Urinary bladder (tissue), 4 donors: ENCODE results near the gene GLIPR2. TPM values are rescaled to one million over a fixed set of nuclear protein-coding genes. Genes with fewer than 3 reads are reported as not detected.

Source experiments
- DNase-seq: peaks from one replicate; pipeline ENCODE4 v3.0.0-alpha.2; 2015; ENCODE audit errors: extremely low spot score
- H3K27ac ChIP-seq: one replicate; pipeline ENCODE4 v1.5.1; 2013; ENCODE audit warnings: low read depth, mild to moderate bottlenecking, moderate library complexity
- H3K36me3 ChIP-seq: one replicate; pipeline ENCODE4 v1.6.1; 2013; ENCODE audit warnings: mild to moderate bottlenecking, moderate library complexity; ENCODE audit not compliant: insufficient read depth
- H3K4me1 ChIP-seq: one replicate; pipeline ENCODE4 v1.6.1; 2013; ENCODE audit warnings: mild to moderate bottlenecking, moderate library complexity; ENCODE audit not compliant: insufficient read depth
- H3K4me3 ChIP-seq: one replicate; pipeline ENCODE4 v1.5.1; 2013; ENCODE audit warnings: low read depth, low read length
- WGBS: extraction: QIAGEN DNeasy Blood & Tissue Kit; methylation state at CpG from one replicate; pipeline ENCODE4 v1.1.7; 2013; 5-methylcytosine and 5-hydroxymethylcytosine counted together
- polyA plus RNA-seq: library from polyadenylated mRNA; stranded (reverse); fragments of 200-250 nt; gene quantifications from one replicate; pipeline ENCODE4 v1.2.3, GENCODE V29; 2013
- total RNA-seq: library from RNA; depleted of rRNA; stranded (reverse); fragments of >200 nt; gene quantifications from one replicate; pipeline ENCODE4 v1.2.3, GENCODE V29; 2014
- donor health status: healthy with polysubstance abuse.
- donor health status: healthy.

The GLIPR2 gene
- total and polyA plus RNA-seq, 2 donors = 54.9 to 74.7 TPM

DNA sequence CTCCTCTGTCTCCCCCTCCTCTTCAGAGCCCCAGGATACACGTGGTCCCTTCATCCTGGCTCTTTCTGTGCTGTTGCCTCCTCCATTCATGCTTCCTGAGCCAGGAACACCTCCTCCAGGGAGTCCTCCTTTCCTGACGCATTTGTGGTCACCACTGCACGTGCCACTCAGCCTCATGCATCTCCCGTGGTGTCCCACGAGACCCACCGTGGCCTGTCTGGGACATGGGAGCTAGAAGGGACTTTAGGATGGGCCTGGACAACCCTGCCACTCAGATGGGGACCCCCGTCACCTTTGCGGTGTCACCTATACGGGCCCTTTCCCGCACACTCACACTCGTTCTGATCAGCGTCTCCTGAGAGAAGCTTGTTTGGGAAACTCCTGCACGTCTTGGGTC, 6.7 kb downstream of the GLIPR2 start:
- Histone ChIP-seq H3K36me3 (no peaks in the 10 kb centered on the region), H3K27ac (peak overlapping the region; percentile 34), H3K4me1 (no peaks in the 10 kb centered on the region), H3K4me3 (no peak overlapping the region)
- WGBS = 72% methylated on average over 13 of the region's 13 CpGs
- no peak for DNase-seq

DNA sequence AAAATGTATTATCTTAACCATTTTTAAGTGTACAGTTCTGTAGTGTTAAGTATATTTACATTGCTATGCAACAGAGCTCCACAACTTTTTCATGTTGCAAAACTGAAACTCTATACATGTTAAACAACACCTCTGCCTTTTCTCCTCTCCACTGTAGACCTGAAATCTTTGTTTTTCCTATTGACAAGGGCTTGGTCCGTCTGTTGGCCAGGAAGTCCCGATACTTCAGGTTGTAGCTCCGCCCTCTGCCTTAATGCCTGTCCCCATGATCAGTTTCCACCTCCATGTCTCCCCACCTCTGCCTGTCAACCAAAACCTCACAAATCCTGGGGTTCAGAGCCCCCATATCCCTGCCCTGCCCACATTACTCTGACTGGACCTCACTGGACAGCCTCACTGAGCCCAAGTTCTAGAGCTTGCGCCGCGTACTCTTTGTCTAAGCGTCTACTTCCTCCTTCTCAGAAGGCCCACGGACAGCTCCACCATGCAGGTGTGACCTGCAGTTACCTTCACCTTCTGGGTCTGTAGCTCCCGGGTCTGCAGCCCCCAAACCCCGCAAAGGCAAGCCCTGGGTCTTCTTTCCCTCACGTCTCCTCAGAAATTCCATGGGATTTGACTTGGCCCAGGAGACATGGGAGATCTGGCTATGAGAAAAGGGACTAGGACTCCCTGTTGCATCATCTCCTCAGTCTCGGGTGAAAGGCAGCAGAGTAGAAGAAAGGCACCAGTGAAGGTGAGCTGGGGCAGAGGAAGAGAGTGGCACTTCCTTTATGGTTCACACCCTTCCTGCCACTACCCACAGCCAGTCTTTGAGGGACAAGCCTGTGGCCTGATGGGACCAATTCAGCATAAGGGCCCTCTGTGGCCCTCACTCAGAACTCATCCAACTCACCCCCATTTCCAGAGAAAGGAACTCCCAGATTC, 8.0 kb downstream of the GLIPR2 start:
- 85% methylated on average over 12 of the region's 12 CpGs for WGBS
- Histone ChIP-seq H3K27ac (no peak overlapping the region), H3K4me3 (no peak overlapping the region), H3K36me3 (no peaks in the 10 kb centered on the region), H3K4me1 (no peaks in the 10 kb centered on the region)
- DNase-seq = no peak

DNA sequence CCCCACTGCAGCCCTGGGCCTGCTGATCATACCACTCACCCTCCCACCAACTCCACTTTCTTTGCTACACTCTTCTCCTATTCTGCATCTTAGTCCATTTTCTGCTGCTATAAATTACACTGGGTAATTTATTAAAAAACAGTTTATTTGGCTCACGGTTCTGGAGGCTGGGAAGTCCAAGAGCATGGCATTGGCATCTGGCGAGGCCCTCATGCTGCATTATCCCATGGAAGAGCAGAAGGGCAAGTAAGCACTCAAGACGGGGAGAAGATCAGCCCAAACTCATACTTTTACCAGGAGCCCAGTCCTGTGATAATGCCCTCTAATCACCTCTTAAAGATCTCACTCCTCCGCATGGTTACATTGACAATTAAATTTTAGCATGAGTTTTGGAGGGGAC, 9.4 kb downstream of the GLIPR2 start:
- no peak overlapping the region for H3K27ac ChIP-seq

DNA sequence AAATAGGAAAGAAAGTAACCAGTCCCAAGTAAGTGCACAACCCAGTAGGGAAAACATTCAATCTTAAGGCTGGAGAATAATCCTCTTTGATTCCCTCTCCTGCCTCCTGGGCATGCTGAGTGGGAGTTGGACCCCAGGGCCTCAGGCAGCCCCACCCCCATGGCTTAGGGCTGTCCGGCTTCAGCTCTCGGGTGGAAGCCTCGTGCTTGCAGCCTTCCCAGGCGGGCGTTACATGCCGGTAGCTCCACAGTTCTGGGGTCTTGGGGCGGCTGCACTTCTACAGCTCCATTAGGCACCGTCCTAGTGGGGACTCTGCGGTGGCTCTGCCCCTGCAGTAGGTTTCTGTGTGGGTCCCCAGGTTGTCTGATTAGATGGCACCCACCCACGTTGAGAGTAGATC, 10.1 kb downstream of the GLIPR2 start:
- 76% methylated on average over 10 of the region's 10 CpGs for WGBS
- no peaks in the 10 kb centered on the region for H3K4me1 ChIP-seq
- H3K36me3 ChIP-seq = no peaks in the 10 kb centered on the region
- DNase-seq = no peak
- no peak overlapping the region for H3K4me3 ChIP-seq
- H3K27ac ChIP-seq = no peak overlapping the region

More for the DNA sequence above, 9.4 kb downstream of the GLIPR2 start:
- DNase-seq = no peak
- no peak overlapping the region for H3K4me3 ChIP-seq
- 95% methylated on average over 4 of the region's 4 CpGs for WGBS
- no peaks in the 10 kb centered on the region for H3K4me1 ChIP-seq
- no peaks in the 10 kb centered on the region for H3K36me3 ChIP-seq

DNA sequence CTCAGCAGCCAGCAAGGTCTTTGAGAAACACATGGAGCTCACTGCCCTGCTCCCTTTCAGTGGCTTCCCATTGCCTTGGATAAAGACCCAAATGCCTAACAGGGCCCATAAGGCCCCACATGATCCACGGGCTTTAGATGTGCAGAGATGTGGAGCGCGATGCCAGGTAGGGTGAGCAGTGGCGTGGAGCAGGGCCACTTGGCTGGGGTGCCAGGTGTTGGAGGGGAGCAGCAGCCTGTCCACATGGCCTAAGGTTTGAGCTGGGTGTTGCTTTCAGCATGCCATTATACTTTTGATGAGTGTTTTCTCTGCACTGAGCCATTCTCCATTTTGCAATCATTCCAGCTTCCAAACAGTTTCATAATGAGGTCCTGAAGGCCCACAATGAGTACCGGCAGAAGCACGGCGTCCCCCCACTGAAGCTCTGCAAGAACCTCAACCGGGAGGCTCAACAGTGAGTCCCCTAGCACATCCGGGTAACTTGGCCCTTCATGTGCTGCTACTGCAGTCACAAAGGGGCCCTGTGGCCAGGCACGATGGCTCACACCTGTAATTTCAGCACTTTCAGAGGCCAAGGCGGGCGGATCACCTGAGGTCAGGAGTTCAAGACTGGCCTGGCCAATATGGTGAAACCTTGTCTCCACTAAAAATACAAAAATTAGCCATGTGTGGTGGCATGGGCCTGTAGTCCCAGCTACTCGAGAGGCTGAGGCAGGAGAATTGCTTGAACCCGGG, 11.1 kb downstream of the GLIPR2 start:
- no peak for DNase-seq
- H3K27ac ChIP-seq = no peak overlapping the region
- 85% methylated on average over 14 of the region's 14 CpGs for WGBS

DNA sequence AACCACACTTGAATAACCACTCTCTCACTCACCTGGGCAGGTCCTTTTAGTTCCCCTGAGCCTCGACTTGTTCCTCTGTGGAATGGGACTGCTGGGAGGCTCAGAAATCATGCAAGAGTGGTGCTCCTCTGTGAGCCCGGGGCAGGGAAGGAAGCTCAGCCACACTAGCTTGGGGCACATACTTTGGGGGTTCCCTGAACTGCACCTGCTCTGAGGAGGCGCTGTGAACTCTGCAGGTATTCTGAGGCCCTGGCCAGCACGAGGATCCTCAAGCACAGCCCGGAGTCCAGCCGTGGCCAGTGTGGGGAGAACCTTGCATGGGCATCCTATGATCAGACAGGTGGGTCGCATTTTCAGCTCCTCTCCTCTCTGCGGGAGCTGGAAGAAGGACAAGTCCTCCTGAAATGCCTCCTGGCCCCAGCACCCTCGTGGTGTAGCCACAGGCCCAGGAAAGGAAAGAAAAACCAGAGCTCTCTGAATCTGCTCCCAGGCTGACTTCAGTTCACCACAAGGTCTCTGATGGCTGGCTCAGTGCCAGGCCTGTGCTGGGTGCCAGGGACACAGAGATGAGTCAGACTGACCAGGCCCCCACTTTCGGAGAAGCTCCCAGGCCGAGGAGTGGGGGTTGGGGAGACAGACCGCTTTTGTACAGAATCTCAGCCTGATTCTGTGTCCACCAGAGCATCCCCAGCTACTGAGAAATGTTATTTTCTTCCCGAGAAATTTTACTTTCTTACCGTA, 11.9 kb downstream of the GLIPR2 start:
- Histone ChIP-seq H3K4me3 (no peak overlapping the region), H3K27ac (peak overlapping the region; percentile 13), H3K4me1 (no peaks in the 10 kb centered on the region), H3K36me3 (no peaks in the 10 kb centered on the region)
- DNase-seq = peak; percentile 75
- WGBS = 28% methylated on average over 14 of the region's 14 CpGs

More for the DNA sequence above, 11.1 kb downstream of the GLIPR2 start:
- Histone ChIP-seq H3K36me3 (no peaks in the 10 kb centered on the region), H3K4me1 (no peaks in the 10 kb centered on the region), H3K4me3 (no peak overlapping the region)

DNA sequence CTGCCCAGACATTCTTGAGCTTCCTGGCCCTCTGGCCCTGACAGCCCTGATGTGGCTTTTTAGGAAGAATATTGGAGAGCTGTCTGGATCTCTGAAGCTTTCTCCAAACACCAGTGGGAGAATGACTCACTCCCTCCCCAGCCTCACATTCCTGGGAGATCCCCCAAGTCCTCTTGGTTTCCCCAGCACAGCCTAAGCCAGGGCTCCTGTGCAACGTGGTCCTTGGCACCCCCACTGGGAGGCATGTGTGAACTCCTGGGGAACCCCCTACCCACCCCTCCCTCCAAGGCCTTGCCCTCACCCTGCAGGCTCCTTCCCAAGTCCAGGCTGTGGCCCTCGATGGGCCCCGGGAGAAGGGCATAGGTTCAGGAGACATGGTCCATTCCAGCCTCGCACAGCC, 12.7 kb downstream of the GLIPR2 start:
- DNase-seq = no peak
- Histone ChIP-seq H3K36me3 (no peaks in the 10 kb centered on the region), H3K4me3 (no peak overlapping the region), H3K4me1 (no peaks in the 10 kb centered on the region), H3K27ac (no peak overlapping the region)
- 39% methylated on average over 4 of the region's 4 CpGs for WGBS

DNA sequence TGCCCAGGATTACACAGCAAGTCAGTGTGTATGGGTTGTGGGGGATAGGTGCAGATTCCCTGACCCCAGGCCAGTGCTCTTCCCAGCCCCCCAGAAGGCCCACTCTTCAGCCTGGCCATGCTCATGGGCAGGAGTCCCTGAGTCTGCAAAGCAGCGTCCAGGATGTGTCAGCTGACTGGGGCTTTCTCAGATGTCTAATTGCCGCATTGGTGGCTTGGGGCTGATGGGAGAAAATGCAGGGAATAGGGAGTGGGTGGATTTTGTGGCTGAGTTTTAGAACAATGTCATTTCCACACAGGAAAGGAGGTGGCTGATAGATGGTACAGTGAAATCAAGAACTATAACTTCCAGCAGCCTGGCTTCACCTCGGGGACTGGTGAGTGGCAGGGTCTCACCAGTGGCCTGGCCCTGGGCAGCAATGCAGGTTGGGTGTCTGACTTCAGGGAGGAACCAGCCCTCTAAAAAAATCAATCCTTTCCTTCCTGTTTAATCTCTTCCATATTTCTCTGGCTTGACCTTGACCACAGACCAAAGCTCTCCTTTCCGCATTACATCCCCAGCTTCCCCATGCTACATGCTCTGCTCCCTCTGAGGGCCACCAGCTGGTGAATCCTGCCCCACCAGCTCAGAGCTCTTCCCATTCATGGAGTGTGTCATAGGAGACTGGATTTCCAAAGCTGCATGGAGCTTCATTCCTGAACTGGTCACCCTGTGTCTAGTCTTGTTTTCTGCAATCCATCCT, 14.2 kb downstream of the GLIPR2 start:
- no peak for DNase-seq
- H3K4me3 ChIP-seq = no peak overlapping the region
- H3K4me1 ChIP-seq = no peaks in the 10 kb centered on the region
- H3K27ac ChIP-seq = no peak overlapping the region
- H3K36me3 ChIP-seq = no peaks in the 10 kb centered on the region
- WGBS = 61% methylated on average over 4 of the region's 4 CpGs

DNA sequence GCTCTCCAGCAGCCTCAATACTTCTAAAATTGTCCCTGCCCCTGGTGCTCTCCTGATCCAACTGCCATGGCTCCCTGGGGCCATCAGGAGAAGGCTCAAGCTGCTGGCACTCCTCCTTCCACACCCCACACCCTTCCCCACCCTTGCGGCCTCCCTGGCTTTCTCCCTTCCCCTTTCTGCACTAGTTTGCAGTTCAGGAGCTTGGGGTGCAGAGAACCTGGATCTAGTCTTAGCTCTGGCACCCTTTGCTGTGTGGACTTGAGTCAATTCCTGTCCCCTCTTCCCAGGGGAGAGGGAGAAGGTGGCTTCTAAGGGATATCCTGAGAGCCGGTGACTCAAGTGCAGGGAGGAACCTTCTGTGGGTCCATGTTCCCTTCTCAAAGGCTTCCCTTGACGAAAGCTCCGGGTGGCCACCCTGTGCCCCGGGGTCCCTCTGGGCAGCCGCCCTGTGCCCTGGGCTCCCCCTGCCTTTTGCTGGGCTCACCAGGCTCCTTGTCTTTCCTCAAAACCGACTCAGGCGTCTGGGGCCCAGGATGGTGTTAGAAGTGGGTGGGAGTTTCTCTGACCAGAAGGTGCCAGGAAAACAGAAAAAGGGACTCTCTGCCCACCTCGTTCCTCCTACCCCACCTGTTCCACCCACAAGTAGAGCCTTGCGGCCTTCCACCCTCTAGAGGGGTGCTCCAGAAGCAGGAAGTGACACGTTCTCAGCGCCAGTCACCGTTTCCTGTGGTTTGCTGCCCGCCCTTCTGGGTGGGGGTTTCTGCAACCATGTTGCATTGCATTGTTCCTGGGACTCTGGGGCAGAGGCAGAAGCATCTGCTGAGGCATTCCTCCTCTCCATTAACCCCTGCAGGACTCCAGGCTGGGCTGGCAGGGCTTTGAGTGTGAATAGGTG, 15.0 kb downstream of the GLIPR2 start:
- 79% methylated on average over 14 of the region's 14 CpGs for WGBS
- Histone ChIP-seq H3K27ac (no peak overlapping the region), H3K4me1 (no peaks in the 10 kb centered on the region), H3K4me3 (no peak overlapping the region), H3K36me3 (no peaks in the 10 kb centered on the region)
- DNase-seq = no peak

DNA sequence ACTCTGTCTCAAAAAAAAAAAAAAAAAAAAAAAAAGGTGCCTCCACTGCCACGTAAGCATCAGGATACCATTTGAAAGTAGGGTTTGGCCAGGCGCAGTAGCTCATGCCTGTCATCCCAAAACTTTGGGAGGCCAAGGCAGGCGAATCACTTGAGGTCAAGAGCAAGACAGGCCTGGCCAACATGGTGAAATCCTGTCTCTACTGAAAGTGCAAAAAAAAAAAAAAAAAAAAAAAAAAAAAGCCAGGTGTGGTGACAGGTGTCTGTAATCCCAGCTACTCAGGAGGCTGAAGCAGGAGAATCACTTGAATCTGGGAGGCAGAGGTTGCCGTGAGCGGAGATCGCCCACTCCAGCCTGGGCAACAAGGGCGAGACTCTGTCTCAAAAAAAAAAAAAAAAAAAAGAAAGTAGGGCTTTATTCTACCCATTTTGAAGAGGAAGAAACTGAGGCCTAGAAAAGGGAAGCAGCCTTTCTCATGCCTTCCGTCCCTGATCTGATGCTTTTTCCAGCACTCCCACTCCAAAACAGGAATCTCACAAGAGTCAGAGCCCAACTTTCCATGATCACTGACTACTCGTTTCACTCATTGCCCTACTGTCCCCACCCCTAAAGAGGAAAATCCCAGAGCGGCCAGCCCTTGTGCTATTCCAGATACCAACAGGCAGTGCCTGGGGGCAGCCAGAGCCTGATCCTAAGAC, 16.4 kb downstream of the GLIPR2 start:
- H3K27ac ChIP-seq = no peak overlapping the region
- H3K4me1 ChIP-seq = no peaks in the 10 kb centered on the region
- 89% methylated on average over 10 of the region's 10 CpGs for WGBS
- no peak for DNase-seq
- no peaks in the 10 kb centered on the region for H3K36me3 ChIP-seq
- no peak overlapping the region for H3K4me3 ChIP-seq

DNA sequence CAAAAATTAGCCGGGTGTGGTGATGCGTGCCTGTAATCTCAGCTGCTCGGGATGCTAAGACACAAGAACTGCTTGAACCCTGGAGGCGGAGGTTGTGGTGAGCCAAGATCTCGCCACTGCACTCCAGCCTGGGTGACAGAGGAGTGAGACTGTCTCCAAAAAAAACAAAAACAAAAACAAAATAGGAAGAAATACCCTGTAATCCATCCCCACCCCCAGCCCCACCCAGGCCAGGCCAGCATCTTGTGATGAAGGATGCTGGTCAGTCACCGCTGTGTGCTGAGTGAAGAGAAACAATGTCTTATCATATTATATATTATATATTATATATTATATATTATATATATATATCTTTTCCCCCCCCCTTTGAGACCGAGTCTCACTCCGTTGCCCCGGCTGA, 17.2 kb downstream of the GLIPR2 start:
- no peaks in the 10 kb centered on the region for H3K36me3 ChIP-seq
- H3K27ac ChIP-seq = peak overlapping the region; percentile 65
- WGBS = 76% methylated on average over 9 of the region's 9 CpGs
- DNase-seq = no peak
- no peaks in the 10 kb centered on the region for H3K4me1 ChIP-seq
- H3K4me3 ChIP-seq = no peak overlapping the region
